ENCODE measurements around the gene LRRC74B.
"Not testable (repeated sequence)": the region's sequence is repeated elsewhere in the genome, so short reads cannot be mapped to it uniquely, and the experiment has no call there.

LRRC74B gene

DNA sequence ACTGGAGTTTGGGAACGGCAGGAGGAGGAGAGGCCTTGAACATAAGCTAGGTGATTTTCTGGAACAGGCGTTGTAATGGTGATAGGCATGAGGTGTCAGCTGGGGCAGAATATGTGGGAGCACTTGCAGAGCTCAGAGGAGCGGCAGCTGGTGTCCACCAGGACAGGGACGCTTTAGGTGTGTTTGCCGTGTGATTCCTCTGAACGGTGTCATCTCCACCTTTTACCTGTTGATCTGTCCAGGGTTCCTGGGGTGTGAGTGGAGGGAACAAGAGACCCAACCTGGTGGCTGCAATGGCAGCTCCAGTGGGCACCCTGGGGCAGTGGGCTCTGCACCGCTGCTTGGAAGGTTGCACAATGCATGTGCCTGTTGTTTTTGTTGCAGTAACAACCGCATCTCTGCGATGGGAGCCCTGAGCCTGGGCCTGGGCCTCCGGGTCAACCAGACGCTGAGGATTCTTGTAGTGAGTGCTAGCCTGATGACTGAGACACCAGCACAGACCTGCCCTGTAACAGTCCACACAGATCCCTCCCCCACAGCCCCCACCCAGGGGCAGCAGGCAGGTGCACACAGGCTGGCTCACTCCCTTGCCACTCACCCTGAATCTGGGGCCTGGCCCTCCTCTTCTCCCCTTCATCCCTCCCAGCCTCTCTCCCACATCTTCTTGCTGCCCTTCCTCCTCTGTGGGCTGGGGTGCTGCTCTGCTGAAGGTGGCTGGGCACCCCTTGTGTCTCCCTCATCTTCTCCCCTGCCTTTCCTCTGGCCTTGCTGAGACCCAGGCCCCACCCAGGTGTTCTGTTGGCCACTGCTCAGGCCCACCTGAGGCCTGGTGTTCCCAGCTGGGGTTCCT is 9.2 kb downstream of the LRRC74B start:
- DNase-seq (ENCODE audit: low spot score), result no peak

DNA sequence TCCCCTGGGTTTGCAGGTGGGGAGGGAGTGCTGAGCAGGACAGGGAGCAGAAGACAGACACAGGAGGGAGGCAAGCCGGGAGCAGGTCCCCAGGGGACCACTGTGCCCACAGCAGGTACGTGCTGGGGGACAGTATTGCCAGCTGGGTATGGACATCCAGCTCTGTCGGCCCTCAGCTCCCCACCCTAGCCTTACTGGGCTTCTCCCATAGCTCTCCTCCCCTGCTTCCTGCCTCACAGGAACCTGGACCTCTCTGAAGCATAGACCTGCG is 9.8 kb downstream of the LRRC74B start:
- DNase-seq (ENCODE audit: low spot score), result no peak

GRCh38 chr22:21055880-21056319 is 10.2 kb downstream of the LRRC74B start:
- DNase-seq (ENCODE audit: low spot score), result no peak

DNA sequence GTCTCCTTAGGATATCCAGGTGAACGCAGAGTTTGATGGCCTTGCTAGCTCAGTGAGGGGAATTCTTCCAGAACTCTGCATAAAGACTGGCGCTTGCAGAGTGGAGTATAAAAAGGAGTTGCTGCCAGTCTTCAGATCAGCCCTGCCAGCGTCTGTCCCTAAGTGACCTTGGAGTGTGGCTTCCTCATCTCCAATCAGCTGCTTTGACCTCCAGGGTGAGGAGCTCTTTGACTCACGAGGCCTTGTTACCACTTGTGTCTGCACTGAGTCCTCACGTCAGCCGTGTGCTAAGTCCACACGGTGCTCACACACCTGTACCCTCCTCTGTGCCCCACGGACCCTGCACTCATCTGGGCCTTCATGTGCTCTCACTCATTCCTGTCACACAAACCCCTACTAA is 14.6 kb downstream of the LRRC74B start:
- not testable (repeated sequence) for DNase-seq (ENCODE audit: low spot score)

GRCh38 chr22:21061660-21062321 is 16.0 kb downstream of the LRRC74B start:
- DNase-seq (ENCODE audit: low spot score), result not testable (repeated sequence)

- not testable (repeated sequence) for DNase-seq (ENCODE audit: low spot score)
Observed at GRCh38 chr22:21064425-21064824, 18.7 kb downstream of the LRRC74B start.

GRCh38 chr22:21064917-21065864 is 19.4 kb downstream of the LRRC74B start:
- DNase-seq (ENCODE audit: low spot score), result no peak

- DNase-seq (ENCODE audit: low spot score), result no peak
Observed at GRCh38 chr22:21067075-21067900, 21.5 kb downstream of the LRRC74B start.

DNA sequence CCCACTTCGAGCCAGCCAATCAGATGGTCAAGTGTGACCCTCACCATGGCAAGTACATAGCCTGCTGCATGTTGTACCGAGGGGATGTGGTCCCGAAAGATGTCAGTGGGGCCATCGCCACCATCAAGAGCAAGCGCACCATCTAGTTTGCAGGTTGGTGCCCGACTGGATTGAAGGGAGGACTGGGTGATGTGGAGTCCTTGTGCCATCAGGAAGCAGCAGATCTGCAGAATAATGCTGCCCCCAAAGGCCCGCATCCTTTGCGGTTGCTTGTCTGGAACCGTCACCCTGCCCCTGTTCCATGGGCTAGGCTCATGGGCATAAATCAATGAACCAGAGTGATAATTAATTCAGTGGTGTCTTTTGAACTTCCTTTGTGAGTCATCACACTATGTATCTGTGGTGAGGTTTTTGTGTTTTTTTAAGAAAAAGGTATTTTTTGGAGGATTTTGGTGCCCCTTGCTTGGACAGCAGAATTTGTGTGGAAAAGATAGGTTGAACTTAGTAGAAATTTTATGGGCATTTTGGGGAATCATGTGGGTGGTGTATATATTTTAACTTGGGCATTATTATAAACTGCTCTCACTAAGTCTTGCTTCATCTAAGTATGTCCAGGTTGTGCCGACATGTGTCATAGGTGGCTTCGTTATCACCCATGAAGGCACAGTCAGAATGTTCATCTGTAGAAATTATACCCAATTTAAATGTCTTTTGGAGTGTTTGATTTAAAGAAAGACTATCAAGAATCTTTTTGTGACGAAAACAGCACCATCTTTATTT is 22.3 kb downstream of the LRRC74B start:
- DNase-seq (ENCODE audit: low spot score), result no peak

DNA sequence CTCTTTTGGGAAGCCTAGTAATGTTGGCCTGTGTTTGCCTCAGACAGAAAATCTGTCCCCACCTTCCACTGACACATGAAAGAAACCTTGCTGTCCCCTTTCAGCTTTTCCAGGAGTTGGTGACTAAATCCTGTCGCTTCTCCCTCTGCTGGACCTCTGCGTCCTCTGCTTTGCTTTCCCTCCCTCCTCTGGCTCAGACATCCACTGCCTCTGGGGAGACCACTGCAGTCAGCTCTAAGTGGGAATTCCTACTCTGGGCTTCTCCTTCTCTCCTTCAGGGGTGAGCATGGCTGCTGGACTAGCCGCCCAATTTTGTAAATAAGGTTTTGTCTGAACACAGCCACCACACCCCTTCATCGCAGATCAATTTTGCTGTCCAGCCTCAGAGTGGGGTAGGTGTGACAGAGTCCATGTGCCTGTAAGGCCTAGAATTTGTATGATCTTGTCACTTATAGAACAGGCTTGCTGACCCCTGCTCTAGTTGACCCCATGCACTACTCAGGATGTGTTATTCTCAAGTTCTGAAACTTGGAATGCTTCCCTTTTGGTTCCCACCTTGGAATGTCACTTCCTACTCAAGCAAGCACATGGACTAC is 23.0 kb downstream of the LRRC74B start:
- no peak for DNase-seq (ENCODE audit: low spot score)

GRCh38 chr22:21069375-21069774 is 23.6 kb downstream of the LRRC74B start:
- DNase-seq (ENCODE audit: low spot score), result no peak

GRCh38 chr22:21070690-21071615 is 25.2 kb downstream of the LRRC74B start:
- DNase-seq (ENCODE audit: low spot score), result no peak

- DNase-seq (ENCODE audit: low spot score), result not testable (repeated sequence)
Observed at GRCh38 chr22:21071796-21072195, 26.1 kb downstream of the LRRC74B start.

DNA sequence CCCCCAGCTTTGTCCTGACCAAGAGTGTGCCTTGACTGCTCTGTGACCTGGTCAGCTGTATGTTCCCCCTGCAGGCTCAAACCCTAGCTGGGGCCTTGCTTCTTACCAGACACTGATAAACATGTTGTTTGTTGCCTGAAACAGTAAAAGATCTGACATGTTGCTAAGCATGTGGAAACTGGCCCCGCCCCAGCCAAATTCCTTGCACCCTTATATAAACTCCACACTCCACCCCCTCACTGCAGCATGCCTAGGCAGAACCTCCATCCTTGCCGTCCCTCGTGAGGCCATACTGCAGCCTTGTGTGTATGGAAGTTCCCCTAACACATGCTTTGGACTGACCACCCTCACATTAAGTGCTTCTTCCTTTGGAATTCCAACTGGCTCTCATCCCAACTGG is 27.3 kb downstream of the LRRC74B start:
- DNase-seq (ENCODE audit: low spot score), result no peak

DNA sequence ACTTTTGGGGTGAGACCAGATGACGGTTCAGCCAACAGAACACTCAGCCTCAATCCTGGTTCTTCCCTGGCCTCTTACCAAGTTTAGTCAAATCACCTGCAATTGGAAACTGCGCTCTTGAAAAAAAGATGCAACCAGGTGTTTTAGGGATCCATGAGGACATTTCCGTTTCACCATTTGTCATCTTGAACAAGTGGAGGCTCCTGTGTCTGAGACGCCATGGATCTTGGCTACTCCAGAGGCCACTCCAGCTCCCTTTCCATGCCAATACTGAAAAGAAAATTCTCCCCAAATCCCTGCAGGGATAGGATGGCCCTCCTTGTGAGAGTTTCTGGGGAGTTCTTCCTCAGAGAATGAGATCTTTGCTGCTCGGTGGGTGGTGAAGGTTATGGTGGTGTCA is 27.7 kb downstream of the LRRC74B start:
- DNase-seq (ENCODE audit: low spot score), result no peak

- no peak for DNase-seq (ENCODE audit: low spot score)
Observed at GRCh38 chr22:21074102-21074715, 28.5 kb downstream of the LRRC74B start.

DNA sequence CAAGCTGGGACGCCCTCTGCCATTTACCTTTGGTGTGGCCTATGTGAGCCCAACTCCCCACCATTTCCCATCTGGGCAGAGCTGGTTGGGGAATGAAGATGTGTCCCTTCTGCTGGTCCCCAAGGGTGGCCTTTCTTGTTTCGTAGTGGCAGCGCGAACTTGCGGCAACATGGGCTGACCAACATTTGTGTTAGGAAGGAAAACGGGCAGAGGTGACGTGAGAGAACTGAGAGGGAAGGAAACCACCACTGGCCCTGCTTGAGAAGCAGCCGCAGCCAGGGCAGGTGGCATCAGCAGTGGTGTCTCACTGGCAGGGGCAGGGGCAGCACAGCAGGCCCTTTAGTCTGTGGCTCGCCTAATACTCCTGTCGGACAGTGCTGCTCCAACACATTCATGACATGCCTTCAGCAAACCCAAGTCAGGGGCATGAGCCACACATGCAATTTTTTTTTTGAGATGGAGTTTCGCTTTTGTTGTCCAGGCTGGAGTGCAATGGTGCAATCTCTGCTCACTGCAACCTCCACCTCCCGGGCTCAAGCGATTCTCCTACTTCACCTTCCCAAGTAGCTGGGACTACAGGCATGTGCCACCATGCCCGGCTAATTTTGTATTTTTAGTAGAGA is 29.9 kb downstream of the LRRC74B start:
- no peak for DNase-seq (ENCODE audit: low spot score)

DNA sequence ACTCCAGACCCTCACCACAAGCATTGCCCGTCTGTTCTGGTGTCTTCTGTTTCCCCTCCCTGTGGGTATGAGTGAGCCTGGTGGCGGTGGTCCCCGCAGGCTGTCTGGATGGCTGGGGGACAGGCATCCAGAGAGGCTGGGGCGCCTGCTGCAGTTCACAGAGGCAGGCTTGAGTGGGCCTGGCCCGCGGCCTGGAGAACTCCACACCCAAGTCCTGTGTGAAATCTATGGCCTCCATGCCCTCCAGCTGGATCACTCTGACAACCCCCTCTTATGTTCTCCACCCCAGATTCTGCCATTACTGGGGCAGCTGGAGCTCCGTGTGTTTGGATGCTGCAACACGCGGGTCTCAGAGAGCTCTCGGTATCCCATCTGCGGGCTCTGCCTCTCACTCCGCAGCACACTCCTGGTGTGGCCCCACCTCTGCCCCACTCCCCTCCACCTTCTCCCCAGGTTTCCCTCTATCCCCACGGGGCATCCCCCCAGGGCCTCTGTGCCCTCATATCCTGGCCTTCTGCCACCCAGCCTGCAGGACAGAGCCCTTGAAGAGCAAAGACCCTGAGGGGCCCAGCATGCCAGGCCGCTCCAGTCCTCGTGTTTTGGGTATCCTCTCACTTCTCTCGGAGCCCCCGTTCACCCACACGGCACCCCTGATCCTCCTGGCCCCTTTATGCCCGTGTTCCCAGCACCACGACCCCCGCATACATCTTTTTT is 31.3 kb downstream of the LRRC74B start:
- DNase-seq (ENCODE audit: low spot score), result no peak

Data from HuH-7.5 (cell line).